OCI-LY1 (cell line): ENCODE measurements around the gene EDDM3A.

Experiments
- CTCF ChIP-seq: fragments of 200-600 bp; sonication (generic), shearing (Covaris generic); IDR thresholded peaks from 2 replicates; pipeline ENCODE4 v1.5.1; 2017; ENCODE audit warnings: mild to moderate bottlenecking, antibody characterized with exemption, low read length, moderate library complexity, mixed read lengths
- EZH2 ChIP-seq: fragments of 200-600 bp; sonication (generic), shearing (Covaris generic); IDR thresholded peaks from 2 replicates; pipeline ENCODE4 v1.8.0; 2017; ENCODE audit warnings: borderline replicate concordance, mixed run types, mild to moderate bottlenecking, antibody characterized with exemption, low read length, moderate library complexity, mixed read lengths

GRCh38 chr14:20790464-20791116 is 44.9 kb downstream of the EDDM3A start:
- TF ChIP-seq CTCF (no peak), EZH2 (no peak)
